DMS153 treated with DMSO at 0.1 percent for 48 hours (cell line): ENCODE measurements around the gene FAM171A1.
A peak's percentile ranks its signal among the peaks of the same experiment; 100 is the strongest.
"Not testable (repeated sequence)": the region's sequence is repeated elsewhere in the genome, so short reads cannot be mapped to it uniquely, and the experiment has no call there.

Experiments
- DNase-seq: peaks from one replicate; lab custom pipeline; 2025; ENCODE audit not compliant: unreplicated experiment; lab: John Stamatoyannopoulos, UW

FAM171A1 gene

GRCh38 chr10:15345450-15345849 lies 25.6 kb downstream of the FAM171A1 start:
- DNase-seq, result no peak

GRCh38 chr10:15344876-15345285 lies 26.2 kb downstream of the FAM171A1 start:
- DNase-seq, result peak; percentile 9

GRCh38 chr10:15344256-15344875 lies 26.7 kb downstream of the FAM171A1 start:
- no peak for DNase-seq

- DNase-seq, result no peak
These were observed 28.1 kb downstream of the FAM171A1 start for GRCh38 chr10:15342970-15343369.

GRCh38 chr10:15341502-15342128 lies 29.5 kb downstream of the FAM171A1 start:
- DNase-seq, result no peak

- no peak for DNase-seq
These were observed 31.2 kb downstream of the FAM171A1 start for GRCh38 chr10:15339892-15340291.

GRCh38 chr10:15337441-15337923 lies 33.6 kb downstream of the FAM171A1 start:
- DNase-seq, result not testable (repeated sequence)

GRCh38 chr10:15336211-15336610 lies 34.9 kb downstream of the FAM171A1 start:
- no peak for DNase-seq

- DNase-seq, result no peak
These were observed 35.6 kb downstream of the FAM171A1 start for GRCh38 chr10:15335508-15335907.

GRCh38 chr10:15334650-15335323 lies 36.3 kb downstream of the FAM171A1 start:
- no peak for DNase-seq

GRCh38 chr10:15333909-15334649 lies 37.0 kb downstream of the FAM171A1 start:
- DNase-seq, result no peak

GRCh38 chr10:15333181-15333580 lies 37.9 kb downstream of the FAM171A1 start:
- not testable (repeated sequence) for DNase-seq

GRCh38 chr10:15331461-15331860 lies 39.6 kb downstream of the FAM171A1 start:
- no peak for DNase-seq

GRCh38 chr10:15329437-15329836 lies 41.7 kb downstream of the FAM171A1 start:
- no peak for DNase-seq

- DNase-seq, result no peak
These were observed 45.2 kb downstream of the FAM171A1 start for GRCh38 chr10:15325944-15326284.

GRCh38 chr10:15325243-15325943 lies 45.7 kb downstream of the FAM171A1 start:
- no peak for DNase-seq

GRCh38 chr10:15324611-15325010 lies 46.5 kb downstream of the FAM171A1 start:
- no peak for DNase-seq

GRCh38 chr10:15324113-15324512 lies 47.0 kb downstream of the FAM171A1 start:
- no peak for DNase-seq

- no peak for DNase-seq
These were observed 48.7 kb downstream of the FAM171A1 start for GRCh38 chr10:15322356-15322755.

GRCh38 chr10:15321431-15322341 lies 49.4 kb downstream of the FAM171A1 start:
- no peak for DNase-seq
